Neural crest cell (in vitro differentiated cells): ENCODE measurements around the gene SNX21. TPM values are rescaled to one million over a fixed set of nuclear protein-coding genes. Genes with fewer than 3 reads are reported as not detected.

Experiments
- DNase-seq: peaks from one replicate; pipeline ENCODE4 v3.0.0; 2021; ENCODE audit warnings: low read depth, mixed read lengths, low spot score
- H3K27ac Mint-ChIP-seq: one replicate; pipeline ENCODE4 v1.8.0; 2021; ENCODE audit warnings: mild to moderate bottlenecking, mixed read lengths; ENCODE audit not compliant: unreplicated experiment
- H3K27me3 Mint-ChIP-seq: 2 replicates; pipeline ENCODE4 v1.8.0; 2021; ENCODE audit warnings: low read depth, mild to moderate bottlenecking, mixed read lengths
- H3K36me3 Mint-ChIP-seq: 2 replicates; pipeline ENCODE4 v1.8.0; 2021; ENCODE audit warnings: low read depth, mild to moderate bottlenecking, mixed read lengths
- H3K4me1 Mint-ChIP-seq: 2 replicates; pipeline ENCODE4 v1.8.0; 2021; ENCODE audit warnings: mixed read lengths
- H3K4me3 Mint-ChIP-seq: one replicate; pipeline ENCODE4 v1.8.0; 2021; ENCODE audit warnings: mild to moderate bottlenecking, mixed read lengths
- H3K9me3 Mint-ChIP-seq: 2 replicates; pipeline ENCODE4 v1.8.0; 2021; ENCODE audit warnings: mixed read lengths
- total RNA-seq: library from RNA; stranded (reverse); gene quantifications from 2 replicates; pipeline ENCODE4 v1.2.1, GENCODE V29; 2021
- TF ChIP-seq, protein P1 (sequence below): fragments of 200-600 bp; sonication (generic); conservative IDR thresholded peaks from 2 replicates; pipeline ENCODE4 v1.5.0; 2021; ENCODE audit warnings: antibody characterized with exemption, mild to moderate bottlenecking

SNX21 gene
- total RNA-seq, 1 donor from 2014 or later: 16.8 TPM

GRCh38 chr20:45863543-45864470 is 30.2 kb downstream of the SNX21 start:
- Mint-ChIP-seq H3K4me1 (peaks cover 4% of the 10 kb centered on the region), H3K9me3 (no peaks in the 10 kb centered on the region), H3K36me3 (no peaks in the 10 kb centered on the region), H3K27ac (no peak overlapping the region), H3K4me3 (no peak overlapping the region), H3K27me3 (no peaks in the 10 kb centered on the region)
- no peak for DNase-seq
- TF ChIP-seq, protein P1, sequence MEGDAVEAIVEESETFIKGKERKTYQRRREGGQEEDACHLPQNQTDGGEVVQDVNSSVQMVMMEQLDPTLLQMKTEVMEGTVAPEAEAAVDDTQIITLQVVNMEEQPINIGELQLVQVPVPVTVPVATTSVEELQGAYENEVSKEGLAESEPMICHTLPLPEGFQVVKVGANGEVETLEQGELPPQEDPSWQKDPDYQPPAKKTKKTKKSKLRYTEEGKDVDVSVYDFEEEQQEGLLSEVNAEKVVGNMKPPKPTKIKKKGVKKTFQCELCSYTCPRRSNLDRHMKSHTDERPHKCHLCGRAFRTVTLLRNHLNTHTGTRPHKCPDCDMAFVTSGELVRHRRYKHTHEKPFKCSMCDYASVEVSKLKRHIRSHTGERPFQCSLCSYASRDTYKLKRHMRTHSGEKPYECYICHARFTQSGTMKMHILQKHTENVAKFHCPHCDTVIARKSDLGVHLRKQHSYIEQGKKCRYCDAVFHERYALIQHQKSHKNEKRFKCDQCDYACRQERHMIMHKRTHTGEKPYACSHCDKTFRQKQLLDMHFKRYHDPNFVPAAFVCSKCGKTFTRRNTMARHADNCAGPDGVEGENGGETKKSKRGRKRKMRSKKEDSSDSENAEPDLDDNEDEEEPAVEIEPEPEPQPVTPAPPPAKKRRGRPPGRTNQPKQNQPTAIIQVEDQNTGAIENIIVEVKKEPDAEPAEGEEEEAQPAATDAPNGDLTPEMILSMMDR: no peak

DNA sequence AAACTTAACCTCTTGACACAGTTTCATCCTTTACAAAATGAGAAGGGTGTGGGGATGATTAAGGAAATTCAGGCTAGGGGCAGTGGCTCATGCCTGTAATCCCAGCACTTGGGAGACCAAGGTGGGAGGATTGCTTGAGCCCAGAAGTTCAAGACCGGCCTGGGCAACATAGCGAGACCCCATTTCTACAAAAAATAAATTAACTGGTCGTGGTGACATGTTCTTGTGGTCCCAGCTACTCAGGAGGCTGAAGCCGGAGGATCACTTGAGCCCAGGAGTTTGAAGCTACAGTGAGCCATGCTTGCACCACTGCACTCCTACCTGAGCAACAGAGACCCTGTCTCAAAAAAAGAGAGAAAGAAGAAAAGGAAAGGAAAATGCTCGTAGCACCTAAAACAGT is 32.9 kb downstream of the SNX21 start:
- no peaks in the 10 kb centered on the region for H3K4me1 Mint-ChIP-seq
- H3K4me3 Mint-ChIP-seq: no peak overlapping the region
- H3K36me3 Mint-ChIP-seq: no peaks in the 10 kb centered on the region
- no peaks in the 10 kb centered on the region for H3K27me3 Mint-ChIP-seq
- TF ChIP-seq, protein P1: no peak
- no peak for DNase-seq
- no peak overlapping the region for H3K27ac Mint-ChIP-seq
- no peaks in the 10 kb centered on the region for H3K9me3 Mint-ChIP-seq

- TF ChIP-seq, protein P1: no peak
- no peaks in the 10 kb centered on the region for H3K36me3 Mint-ChIP-seq
- no peak overlapping the region for H3K27ac Mint-ChIP-seq
- no peak for DNase-seq
- H3K27me3 Mint-ChIP-seq: no peaks in the 10 kb centered on the region
- H3K4me3 Mint-ChIP-seq: no peak overlapping the region
- H3K4me1 Mint-ChIP-seq: no peaks in the 10 kb centered on the region
- no peaks in the 10 kb centered on the region for H3K9me3 Mint-ChIP-seq
Observed at GRCh38 chr20:45867136-45867818, 33.7 kb downstream of the SNX21 start.

DNA sequence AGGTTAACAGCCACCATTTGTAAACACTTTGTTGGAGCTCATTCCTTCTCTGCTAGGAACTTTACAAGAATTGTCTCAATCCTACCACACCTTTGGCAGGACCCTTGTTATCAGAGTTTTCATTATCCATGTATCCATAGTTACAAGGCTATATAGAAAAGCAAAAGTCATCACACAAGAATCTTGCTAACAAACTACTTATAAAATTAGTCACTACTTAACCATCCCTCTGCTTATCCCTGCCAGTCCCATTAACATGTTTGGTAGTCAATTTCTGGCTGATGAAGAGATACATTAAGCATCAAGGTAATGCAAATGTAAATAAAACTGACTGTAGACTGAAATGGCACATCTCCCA is 34.2 kb downstream of the SNX21 start:
- Mint-ChIP-seq H3K4me3 (no peak overlapping the region), H3K27ac (no peak overlapping the region)

GRCh38 chr20:45872626-45873025 is 39.0 kb downstream of the SNX21 start:
- no peak for DNase-seq
- Mint-ChIP-seq H3K27me3 (no peaks in the 10 kb centered on the region), H3K9me3 (peaks cover 4% of the 10 kb centered on the region), H3K4me1 (peaks cover 12% of the 10 kb centered on the region), H3K36me3 (peaks cover 3% of the 10 kb centered on the region), H3K27ac (no peak overlapping the region), H3K4me3 (no peak overlapping the region)
- TF ChIP-seq, protein P1: no peak

More for the DNA sequence above, 34.2 kb downstream of the SNX21 start:
- no peaks in the 10 kb centered on the region for H3K36me3 Mint-ChIP-seq
- H3K4me1 Mint-ChIP-seq: no peaks in the 10 kb centered on the region
- no peak for DNase-seq
- TF ChIP-seq, protein P1: no peak
- H3K27me3 Mint-ChIP-seq: no peaks in the 10 kb centered on the region
- no peaks in the 10 kb centered on the region for H3K9me3 Mint-ChIP-seq
